ENCODE results near the gene PRKAR1A.

PRKAR1A gene

GRCh38 chr17:68498479-68499326 is 13.5 kb upstream of the PRKAR1A start:
- TF ChIP-seq CTCF (IDR thresholded peaks at IDR 0.05; ENCODE audit: extremely low read depth, insufficient read depth, missing control alignments) = no peak
- in situ Hi-C loops (cut with MboI; ENCODE audit: low pct_unique_long_range_greater_than_20kb, low sequenced_read_pairs, unreplicated experiment) = no loop called here
- no peak for DNase-seq (ENCODE audit: low spot score)

GRCh38 chr17:68499587-68499986 is 12.6 kb upstream of the PRKAR1A start:
- TF ChIP-seq CTCF (IDR thresholded peaks at IDR 0.05; ENCODE audit: extremely low read depth, insufficient read depth, missing control alignments) = no peak
- in situ Hi-C loops (cut with MboI; ENCODE audit: low pct_unique_long_range_greater_than_20kb, low sequenced_read_pairs, unreplicated experiment) = no loop called here
- DNase-seq (ENCODE audit: low spot score) = no peak

- DNase-seq (ENCODE audit: low spot score) = no peak
- in situ Hi-C loops (cut with MboI; ENCODE audit: low pct_unique_long_range_greater_than_20kb, low sequenced_read_pairs, unreplicated experiment) = no loop called here
- TF ChIP-seq CTCF (IDR thresholded peaks at IDR 0.05; ENCODE audit: extremely low read depth, insufficient read depth, missing control alignments) = no peak
These were observed 11.2 kb upstream of the PRKAR1A start for GRCh38 chr17:68501074-68501473.

- in situ Hi-C loops (cut with MboI; ENCODE audit: low pct_unique_long_range_greater_than_20kb, low sequenced_read_pairs, unreplicated experiment) = no loop called here
- no peak for DNase-seq (ENCODE audit: low spot score)
- TF ChIP-seq CTCF (IDR thresholded peaks at IDR 0.05; ENCODE audit: extremely low read depth, insufficient read depth, missing control alignments) = no peak
These were observed 6.3 kb upstream of the PRKAR1A start for GRCh38 chr17:68505951-68506350.

- DNase-seq (ENCODE audit: low spot score) = no peak
- no peak for TF ChIP-seq CTCF (IDR thresholded peaks at IDR 0.05; ENCODE audit: extremely low read depth, insufficient read depth, missing control alignments)
- in situ Hi-C loops (cut with MboI; ENCODE audit: low pct_unique_long_range_greater_than_20kb, low sequenced_read_pairs, unreplicated experiment) = no loop called here
These were observed 4.7 kb upstream of the PRKAR1A start for GRCh38 chr17:68507576-68507975.

- in situ Hi-C loops (cut with MboI; ENCODE audit: low pct_unique_long_range_greater_than_20kb, low sequenced_read_pairs, unreplicated experiment) = no loop called here
- TF ChIP-seq CTCF (IDR thresholded peaks at IDR 0.05; ENCODE audit: extremely low read depth, insufficient read depth, missing control alignments) = no peak
- no peak for DNase-seq (ENCODE audit: low spot score)
These were observed 2.8 kb upstream of the PRKAR1A start for GRCh38 chr17:68509141-68510057.
